ENCODE measurements around the gene LTB4R.
A peak's percentile ranks its signal among the peaks of the same experiment; 100 is the strongest.

Gene LTB4R

DNA sequence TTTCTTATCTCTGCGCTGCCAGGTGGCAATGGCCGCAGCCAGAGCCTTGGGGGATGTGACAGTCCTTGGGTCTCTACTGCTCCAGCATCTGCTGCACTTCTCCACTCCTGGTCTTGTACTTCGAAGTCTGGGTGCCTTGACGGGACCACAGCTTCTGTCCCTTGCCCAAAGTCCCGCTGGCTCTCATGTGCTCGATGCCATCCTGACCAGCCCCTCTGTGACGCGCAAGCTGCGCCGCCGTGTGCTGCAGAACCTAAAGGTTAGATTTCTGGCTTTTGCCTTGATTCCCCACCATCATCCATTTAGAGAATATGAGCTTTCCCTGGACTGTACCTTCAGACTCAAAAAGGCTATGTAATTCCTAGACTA, 7.3 kb upstream of the LTB4R start:
- H3K4me3 ChIP-seq (ENCODE audit: low read length): no peak overlapping the region
- TF ChIP-seq ZNF274 (IDR thresholded peaks at IDR 0.05; ENCODE audit: low read depth, low read length): no peak

- no peak for TF ChIP-seq ZNF274 (IDR thresholded peaks at IDR 0.05; ENCODE audit: low read depth, low read length)
- no peak overlapping the region for H3K4me3 ChIP-seq (ENCODE audit: low read length)
Measured at GRCh38 chr14:24307156-24307574, 4.1 kb upstream of the LTB4R start.

- no peak for TF ChIP-seq ZNF274 (IDR thresholded peaks at IDR 0.05; ENCODE audit: low read depth, low read length)
- H3K4me3 ChIP-seq (ENCODE audit: low read length): no peak within 1 kb of the TSS
Measured at GRCh38 chr14:24307575-24308341, 3.5 kb upstream of the LTB4R start, which contains the start of gene CIDEB. TSS of gene CIDEB (minus strand) at chr14:24307977. CDS start at chr14:24307858, 119 bp downstream.

DNA sequence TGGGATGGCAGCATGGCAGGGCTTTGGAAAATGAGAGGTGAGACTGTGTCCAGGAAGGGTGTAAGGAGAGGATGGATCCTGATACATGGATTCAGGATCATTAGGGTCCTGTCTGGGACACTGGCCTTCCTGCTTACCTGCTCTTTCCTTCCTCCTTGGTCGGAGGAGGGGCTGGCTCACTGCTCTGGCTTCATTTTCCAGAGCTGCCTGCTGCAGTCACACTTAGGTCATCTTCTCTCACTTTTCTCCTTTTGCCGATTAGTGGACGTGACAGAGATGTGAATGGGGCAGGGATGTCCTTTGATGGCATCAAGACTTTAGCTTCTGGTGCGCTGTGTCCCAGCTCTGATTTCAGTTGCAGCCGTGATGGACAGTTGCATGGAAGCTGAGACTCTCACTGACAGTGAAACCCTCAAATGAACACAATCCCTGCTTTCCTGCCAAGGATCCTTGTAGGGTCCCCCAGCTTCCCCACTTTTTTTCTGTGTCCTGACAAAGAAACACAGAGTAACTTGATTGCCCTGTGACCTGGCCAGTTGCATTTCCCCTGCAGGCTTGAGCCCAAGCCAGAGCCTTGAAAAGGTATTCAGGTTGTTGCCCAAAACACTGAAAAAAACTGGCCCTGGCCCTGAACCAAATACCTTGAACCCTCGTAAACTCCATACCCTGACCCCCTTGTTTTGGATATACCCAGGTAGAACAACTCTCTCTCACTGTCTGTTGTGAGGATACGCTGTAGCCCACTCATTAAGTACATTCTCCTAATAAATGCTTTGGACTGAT, 2.8 kb upstream of the LTB4R start:
- no peak overlapping the region for H3K4me3 ChIP-seq (ENCODE audit: low read length)
- no peak for TF ChIP-seq ZNF274 (IDR thresholded peaks at IDR 0.05; ENCODE audit: low read depth, low read length)

DNA sequence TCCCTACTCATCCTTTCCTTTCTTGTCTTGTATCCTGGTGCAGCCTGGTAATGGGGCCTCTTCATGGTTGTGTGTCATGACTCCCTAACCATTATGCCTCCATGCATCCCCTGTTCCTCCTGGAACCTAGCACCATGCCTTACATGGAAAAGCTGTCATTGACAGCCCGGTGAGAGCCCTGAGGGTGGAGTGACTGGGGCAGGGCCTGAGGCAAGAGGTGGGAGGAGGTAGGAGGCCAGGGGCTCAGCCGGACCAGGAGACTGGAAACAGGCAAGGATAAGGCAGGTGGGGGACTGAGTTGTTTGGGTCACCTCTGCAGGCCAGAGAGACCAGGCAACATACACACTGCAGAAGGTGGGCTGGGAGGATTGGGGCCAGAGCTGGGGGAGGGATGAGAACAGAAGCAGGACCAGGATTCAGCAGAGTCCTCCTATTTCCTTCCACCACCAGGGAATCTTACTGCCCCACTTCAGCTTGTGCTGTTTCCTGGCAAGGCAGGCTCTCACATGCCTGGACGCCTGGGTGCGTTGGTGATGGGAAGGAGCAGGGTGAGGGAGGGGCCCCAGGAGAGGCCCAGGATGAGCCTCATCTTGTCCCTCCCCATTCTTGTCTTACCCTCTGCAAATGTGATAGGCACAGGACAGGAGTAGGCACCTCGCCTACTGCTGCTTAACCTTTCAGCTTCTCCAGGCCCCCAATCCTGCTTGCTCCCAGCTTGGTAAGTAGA, 1.6 kb upstream of the LTB4R start, which contains the start of gene LTB4R2:
Gene LTB4R2 (plus strand): TSS at position 603 of the 727 bp plus-strand sequence. CDS start 525 bp downstream, outside the sequence.
- H3K4me3 ChIP-seq (ENCODE audit: low read length): peak within 1 kb of the TSS; percentile 51; the same call in 1 of the 2 replicates
- TF ChIP-seq ZNF274 (IDR thresholded peaks at IDR 0.05; ENCODE audit: low read depth, low read length): no peak

- peak overlapping the region; percentile 51; the same call in 1 of the 2 replicates for H3K4me3 ChIP-seq (ENCODE audit: low read length)
- no peak for TF ChIP-seq ZNF274 (IDR thresholded peaks at IDR 0.05; ENCODE audit: low read depth, low read length)
Measured at GRCh38 chr14:24310265-24310645, 1.0 kb upstream of the LTB4R start.

- no peak for TF ChIP-seq ZNF274 (IDR thresholded peaks at IDR 0.05; ENCODE audit: low read depth, low read length)
- H3K4me3 ChIP-seq (ENCODE audit: low read length): peak overlapping the region; percentile 51; the same call in 1 of the 2 replicates
Measured at GRCh38 chr14:24311837-24312615, 724 bp downstream of the LTB4R start.

GRCh38 chr14:24312736-24313507, 1.6 kb downstream of the LTB4R start:
- TF ChIP-seq ZNF274 (IDR thresholded peaks at IDR 0.05; ENCODE audit: low read depth, low read length): no peak
- H3K4me3 ChIP-seq (ENCODE audit: low read length): peak overlapping the region; percentile 51; the same call in 1 of the 2 replicates

- H3K4me3 ChIP-seq (ENCODE audit: low read length): no peak overlapping the region; the same call in 1 of the 2 replicates
- no peak for TF ChIP-seq ZNF274 (IDR thresholded peaks at IDR 0.05; ENCODE audit: low read depth, low read length)
Measured at GRCh38 chr14:24313913-24314312, 2.6 kb downstream of the LTB4R start.

- H3K4me3 ChIP-seq (ENCODE audit: low read length): no peak overlapping the region
Measured at GRCh38 chr14:24314377-24315193, 3.3 kb downstream of the LTB4R start.

DNA sequence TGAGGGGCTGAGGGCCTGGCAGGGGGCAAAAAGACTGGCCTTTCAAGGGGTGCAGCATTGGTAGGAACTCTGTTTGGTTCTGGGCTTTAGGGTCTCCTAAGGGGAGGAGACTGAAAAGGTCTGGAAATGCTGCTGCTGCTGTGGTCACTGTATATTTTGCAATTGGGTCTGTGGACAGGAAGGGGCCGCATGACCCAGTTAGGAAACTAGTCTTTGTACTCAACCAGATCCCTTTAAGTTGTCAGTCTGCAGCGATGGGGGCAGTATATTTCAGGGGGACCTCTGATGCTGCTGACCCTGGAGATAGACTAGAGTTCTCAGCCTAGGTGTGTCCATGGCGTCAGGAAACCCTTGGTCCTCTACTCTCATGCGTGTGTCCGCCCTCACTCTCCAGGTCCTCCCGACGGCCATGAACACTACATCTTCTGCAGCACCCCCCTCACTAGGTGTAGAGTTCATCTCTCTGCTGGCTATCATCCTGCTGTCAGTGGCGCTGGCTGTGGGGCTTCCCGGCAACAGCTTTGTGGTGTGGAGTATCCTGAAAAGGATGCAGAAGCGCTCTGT, 4.0 kb downstream of the LTB4R start:
- H3K4me3 ChIP-seq (ENCODE audit: low read length): no peak overlapping the region
- no peak for TF ChIP-seq ZNF274 (IDR thresholded peaks at IDR 0.05; ENCODE audit: low read depth, low read length)

More at GRCh38 chr14:24314377-24315193, 3.3 kb downstream of the LTB4R start:
- no peak for TF ChIP-seq ZNF274 (IDR thresholded peaks at IDR 0.05; ENCODE audit: low read depth, low read length)

All from GM08714 (cell line).